Kidney glomerular epithelial cell (primary cell): ENCODE measurements around the gene PCDHB13.
"Not testable (repeated sequence)": the region's sequence is repeated elsewhere in the genome, so short reads cannot be mapped to it uniquely, and the experiment has no call there.

Experiments used
- DNase-seq: peaks from one replicate; lab custom pipeline; 2025; lab: John Stamatoyannopoulos, UW

PCDHB13 gene

DNA sequence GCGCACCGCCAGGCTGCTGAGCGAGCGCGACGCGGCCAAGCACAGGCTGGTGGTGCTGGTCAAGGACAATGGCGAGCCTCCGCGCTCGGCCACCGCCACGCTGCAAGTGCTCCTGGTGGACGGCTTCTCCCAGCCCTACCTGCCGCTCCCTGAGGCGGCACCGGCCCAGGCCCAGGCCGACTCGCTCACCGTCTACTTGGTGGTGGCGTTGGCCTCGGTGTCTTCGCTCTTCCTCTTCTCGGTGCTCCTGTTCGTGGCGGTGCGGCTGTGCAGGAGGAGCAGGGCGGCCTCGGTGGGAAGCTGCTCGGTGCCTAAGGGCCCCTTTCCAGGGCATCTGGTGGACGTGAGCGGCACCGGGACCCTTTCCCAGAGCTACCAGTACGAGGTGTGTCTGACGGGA is 12.1 kb upstream of the PCDHB13 start:
- DNase-seq: not testable (repeated sequence)

DNA sequence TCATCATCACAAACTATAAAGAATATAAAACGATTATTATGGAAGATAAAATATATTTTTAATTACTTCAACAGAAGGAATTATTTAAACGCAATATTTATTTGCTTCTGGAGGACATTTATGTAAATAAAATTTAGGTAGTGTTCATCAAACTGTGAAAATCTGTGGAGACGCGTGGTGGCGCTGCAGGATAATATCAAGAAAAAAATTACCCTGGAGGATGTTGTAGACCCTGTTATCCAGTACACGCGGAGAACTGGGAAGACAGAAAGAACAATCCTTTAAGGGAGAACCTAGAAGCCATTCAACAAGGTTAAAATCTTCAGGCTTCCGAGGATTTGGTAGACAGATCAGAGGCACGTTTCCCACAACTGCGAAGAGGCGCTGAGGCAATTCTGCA is 5.2 kb upstream of the PCDHB13 start, which contains the start of gene PCDHB12:
TSS of gene PCDHB12 (plus strand) at position 242 of the 400 bp plus-strand sequence. CDS start 189 bp downstream, outside the sequence.
- no peak for DNase-seq

GRCh38 chr5:141210281-141210680 is 3.4 kb upstream of the PCDHB13 start:
- DNase-seq: not testable (repeated sequence)

GRCh38 chr5:141210849-141211248 is 2.9 kb upstream of the PCDHB13 start:
- DNase-seq: not testable (repeated sequence)

- not testable (repeated sequence) for DNase-seq
Measured at GRCh38 chr5:141214583-141214982, 864 bp downstream of the PCDHB13 start.

DNA sequence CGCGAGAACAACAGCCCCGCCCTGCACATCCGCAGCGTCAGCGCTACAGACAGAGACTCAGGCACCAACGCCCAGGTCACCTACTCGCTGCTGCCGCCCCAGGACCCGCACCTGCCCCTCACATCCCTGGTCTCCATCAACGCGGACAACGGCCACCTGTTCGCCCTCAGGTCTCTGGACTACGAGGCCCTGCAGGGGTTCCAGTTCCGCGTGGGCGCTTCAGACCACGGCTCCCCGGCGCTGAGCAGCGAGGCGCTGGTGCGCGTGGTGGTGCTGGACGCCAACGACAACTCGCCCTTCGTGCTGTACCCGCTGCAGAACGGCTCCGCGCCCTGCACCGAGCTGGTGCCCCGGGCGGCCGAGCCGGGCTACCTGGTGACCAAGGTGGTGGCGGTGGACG is 1.8 kb downstream of the PCDHB13 start:
- DNase-seq: not testable (repeated sequence)

DNA sequence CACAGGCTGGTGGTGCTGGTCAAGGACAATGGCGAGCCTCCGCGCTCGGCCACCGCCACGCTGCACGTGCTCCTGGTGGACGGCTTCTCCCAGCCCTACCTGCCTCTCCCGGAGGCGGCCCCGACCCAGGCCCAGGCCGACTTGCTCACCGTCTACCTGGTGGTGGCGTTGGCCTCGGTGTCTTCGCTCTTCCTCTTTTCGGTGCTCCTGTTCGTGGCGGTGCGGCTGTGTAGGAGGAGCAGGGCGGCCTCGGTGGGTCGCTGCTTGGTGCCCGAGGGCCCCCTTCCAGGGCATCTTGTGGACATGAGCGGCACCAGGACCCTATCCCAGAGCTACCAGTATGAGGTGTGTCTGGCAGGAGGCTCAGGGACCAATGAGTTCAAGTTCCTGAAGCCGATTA is 2.3 kb downstream of the PCDHB13 start:
- DNase-seq: not testable (repeated sequence)

DNA sequence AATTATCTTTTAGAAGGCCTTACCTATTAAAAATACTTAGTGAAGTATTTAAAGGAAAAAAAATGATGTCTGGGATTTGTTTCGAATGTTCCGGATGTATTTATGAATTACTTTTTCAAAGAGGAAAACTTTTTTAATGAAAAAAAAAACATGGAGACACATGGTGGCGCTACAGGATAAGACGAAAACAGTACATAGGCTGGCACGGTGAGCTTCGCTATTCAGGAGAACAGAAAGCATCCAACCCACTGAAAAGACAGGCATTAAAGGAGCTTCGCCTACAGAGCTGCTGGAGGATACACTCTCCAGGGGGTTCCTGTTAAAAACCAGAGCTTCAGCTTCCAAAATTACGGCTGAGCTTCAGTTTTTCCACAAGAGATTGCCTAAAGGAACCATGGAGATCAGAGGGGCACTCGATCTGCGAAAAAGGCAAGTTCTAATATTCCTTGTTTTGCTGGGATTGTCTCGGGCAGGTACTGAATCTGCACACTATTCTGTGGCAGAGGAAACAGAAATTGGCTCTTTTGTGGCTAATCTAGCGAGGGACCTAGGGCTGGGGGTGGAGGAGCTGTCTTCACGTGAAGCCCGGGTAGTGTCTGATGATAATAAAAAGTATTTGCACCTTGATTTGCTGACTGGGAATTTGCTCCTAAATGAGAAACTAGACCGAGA is 9.5 kb downstream of the PCDHB13 start, which contains the start of gene PCDHB14:
TSS of gene PCDHB14 (plus strand) at position 232 of the 672 bp plus-strand sequence. CDS start at position 395, 163 bp downstream.
- DNase-seq: peak; percentile 7

GRCh38 chr5:141224844-141225243 is 11.1 kb downstream of the PCDHB13 start:
- DNase-seq: not testable (repeated sequence)

DNA sequence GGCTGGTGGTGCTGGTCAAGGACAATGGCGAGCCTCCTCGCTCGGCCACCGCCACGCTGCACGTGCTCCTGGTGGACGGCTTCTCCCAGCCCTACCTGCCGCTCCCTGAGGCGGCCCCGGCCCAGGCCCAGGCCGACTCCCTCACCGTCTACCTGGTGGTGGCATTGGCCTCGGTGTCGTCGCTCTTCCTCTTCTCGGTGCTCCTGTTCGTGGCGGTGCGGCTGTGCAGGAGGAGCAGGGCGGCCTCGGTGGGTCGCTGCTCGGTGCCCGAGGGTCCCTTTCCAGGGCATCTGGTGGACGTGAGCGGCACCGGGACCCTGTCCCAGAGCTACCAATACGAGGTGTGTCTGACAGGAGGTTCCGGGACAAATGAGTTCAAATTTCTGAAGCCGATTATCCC is 11.7 kb downstream of the PCDHB13 start:
- DNase-seq: not testable (repeated sequence)

DNA sequence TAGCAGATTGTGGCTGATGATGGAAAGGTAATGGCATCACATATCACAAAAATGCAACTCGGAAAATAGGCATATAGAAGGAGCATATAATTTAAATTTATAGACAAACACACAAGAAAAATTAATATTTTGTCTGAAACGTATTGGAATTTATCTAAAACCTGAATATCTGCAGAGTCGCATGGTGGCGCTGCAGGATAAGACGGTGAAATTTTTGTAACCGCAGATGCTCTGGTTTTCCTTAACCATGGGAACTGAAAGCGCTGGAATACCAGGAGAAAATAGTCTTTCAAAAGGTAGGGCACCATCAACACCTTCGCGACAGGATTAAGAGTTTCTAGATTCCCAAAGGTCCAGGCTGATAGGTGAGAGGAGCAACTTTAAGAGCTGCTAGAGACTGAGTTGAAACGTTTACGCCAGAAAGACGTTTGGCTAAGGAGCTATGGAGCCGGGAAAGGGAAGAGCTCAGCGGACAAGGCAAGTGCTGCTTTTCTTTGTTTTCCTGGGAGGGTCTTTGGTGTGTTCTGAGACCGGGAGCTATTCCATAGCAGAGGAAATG is 20.5 kb downstream of the PCDHB13 start:
- DNase-seq: no peak

GRCh38 chr5:141235922-141236321 is 22.2 kb downstream of the PCDHB13 start:
- not testable (repeated sequence) for DNase-seq

DNA sequence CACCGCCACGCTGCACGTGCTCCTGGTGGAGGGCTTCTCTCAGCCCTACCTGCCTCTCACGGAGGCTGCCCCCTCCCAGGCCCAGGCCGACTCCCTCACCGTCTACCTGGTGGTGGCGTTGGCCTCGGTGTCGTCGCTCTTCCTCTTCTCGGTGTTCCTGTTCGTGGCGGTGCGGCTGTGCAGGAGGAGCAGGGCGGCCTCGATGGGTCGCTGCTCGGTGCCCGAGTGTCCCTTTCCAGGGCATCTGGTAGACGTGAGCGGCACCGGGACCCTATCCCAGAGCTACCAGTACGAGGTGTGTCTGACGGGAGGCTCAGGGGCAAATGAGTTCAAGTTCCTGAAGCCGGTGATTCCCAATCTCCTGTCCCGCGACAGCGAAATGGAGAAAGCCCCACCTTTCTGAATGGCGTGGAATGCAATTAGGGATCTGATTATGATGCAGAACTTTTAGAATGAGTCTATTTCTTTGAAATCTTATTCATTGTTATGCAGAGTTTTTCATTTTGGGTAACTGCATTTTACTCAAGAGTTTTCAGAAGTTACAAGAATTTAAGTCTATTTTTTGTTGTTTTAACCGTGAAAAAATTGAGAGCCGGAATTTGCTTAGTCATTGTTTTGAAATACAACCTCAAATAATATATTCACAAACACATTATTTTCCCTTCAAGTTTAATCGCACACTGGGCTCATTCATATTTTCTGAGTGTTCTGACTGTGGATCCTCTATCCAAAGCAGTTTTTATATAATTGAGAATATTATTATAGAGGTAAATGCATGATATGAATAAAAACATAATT is 23.0 kb downstream of the PCDHB13 start:
- no peak for DNase-seq

GRCh38 chr5:141241496-141241895 is 27.8 kb downstream of the PCDHB13 start:
- no peak for DNase-seq

- DNase-seq: no peak
Measured at GRCh38 chr5:141245250-141245717, 31.6 kb downstream of the PCDHB13 start, which contains the start of gene PCDHB15. Gene PCDHB15 (plus strand): TSS chr5:141245395. CDS start chr5:141245579, 184 bp downstream.

GRCh38 chr5:141246971-141247370 is 33.3 kb downstream of the PCDHB13 start:
- not testable (repeated sequence) for DNase-seq

DNA sequence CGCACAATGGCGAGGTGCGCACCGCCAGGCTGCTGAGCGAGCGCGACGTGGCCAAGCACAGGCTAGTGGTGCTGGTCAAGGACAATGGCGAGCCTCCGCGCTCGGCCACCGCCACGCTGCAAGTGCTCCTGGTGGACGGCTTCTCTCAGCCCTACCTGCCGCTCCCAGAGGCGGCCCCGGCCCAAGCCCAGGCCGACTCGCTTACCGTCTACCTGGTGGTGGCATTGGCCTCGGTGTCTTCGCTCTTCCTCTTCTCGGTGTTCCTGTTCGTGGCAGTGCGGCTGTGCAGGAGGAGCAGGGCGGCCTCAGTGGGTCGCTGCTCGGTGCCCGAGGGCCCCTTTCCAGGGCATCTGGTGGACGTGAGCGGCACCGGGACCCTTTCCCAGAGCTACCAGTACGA is 33.7 kb downstream of the PCDHB13 start:
- DNase-seq: not testable (repeated sequence)

DNA sequence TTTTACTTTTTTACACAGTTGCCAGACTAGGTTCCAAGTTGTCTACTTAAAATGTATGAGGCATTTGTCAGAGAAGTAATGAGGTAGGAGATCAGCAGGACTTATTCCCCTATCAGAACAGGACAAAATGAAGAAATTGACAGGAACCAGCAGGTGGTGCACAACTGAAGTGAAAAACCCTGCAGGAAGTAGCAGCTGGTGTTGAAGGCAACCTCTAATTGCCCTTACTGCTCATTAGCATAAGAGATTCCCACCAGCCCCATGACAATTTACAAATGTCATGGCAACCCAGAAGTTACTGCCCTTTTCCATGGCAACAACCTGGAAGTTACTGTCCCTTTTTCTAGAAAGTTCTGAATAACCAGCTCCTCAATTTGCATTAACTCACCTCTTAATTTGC is 36.9 kb downstream of the PCDHB13 start:
- no peak for DNase-seq

DNA sequence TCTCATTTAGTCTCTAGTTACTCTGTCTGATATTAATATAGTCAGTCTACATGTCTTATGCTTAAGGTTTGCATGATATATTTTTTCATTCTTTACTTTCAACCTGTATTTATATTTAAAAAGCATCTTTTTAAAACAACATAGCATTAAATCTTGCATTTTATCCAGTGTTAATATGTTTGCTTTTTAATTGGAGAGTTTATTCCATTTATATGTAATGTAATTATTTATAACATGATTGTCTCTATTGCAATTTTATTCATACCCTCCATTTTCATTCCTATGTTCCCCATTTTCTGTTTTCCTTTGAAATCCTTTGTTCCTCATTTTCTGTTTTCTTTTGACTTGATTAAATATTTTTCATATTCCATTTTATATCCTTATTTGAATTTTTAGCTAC is 44.7 kb downstream of the PCDHB13 start:
- no peak for DNase-seq

- no peak for DNase-seq
Measured at GRCh38 chr5:141258948-141259347, 45.2 kb downstream of the PCDHB13 start.

DNA sequence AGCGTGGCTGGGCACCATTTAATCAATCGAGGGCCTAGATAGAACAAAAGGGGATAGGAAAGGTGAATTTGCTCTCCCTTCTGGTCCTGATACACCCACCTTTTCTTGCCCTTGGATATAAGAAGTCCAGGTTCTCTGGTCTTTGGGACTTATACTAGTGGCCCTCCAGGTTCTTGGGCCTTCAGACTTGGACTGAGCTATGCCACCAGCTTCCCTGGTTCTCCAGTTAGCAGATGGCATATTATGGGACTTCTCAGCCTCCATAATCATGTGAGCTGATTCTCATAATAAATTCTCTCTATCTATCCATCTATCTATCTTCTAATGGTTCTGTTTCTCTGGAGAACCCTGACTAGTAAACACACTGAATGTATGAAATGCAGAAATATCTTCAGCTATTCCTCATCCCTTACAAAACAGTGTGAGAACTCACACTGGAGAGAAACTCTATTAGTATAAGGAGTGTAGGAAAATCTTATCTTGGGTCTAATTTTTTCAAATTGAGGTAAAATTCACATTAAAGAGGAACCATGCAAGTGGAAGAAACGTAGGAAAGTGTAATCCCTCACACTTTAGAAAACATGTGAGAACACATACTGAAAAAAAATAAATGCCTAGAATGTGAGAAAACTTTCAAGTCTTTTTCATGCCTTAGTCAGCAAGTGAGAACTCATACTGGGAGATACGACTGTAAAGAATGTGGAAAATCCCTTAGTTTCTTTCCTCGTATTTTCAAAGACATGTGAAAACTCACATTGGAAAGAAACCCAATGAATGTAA is 46.9 kb downstream of the PCDHB13 start:
- DNase-seq: no peak

GRCh38 chr5:141261238-141261546 is 47.5 kb downstream of the PCDHB13 start:
- DNase-seq: no peak
